Measurements from ENCODE around the gene SAFB2. TPM values are rescaled to one million over a fixed set of nuclear protein-coding genes. Genes with fewer than 3 reads are reported as not detected.

The SAFB2 gene
- polyA plus RNA-seq, 1 donor from 2014 or later, result 40.1 TPM

DNA sequence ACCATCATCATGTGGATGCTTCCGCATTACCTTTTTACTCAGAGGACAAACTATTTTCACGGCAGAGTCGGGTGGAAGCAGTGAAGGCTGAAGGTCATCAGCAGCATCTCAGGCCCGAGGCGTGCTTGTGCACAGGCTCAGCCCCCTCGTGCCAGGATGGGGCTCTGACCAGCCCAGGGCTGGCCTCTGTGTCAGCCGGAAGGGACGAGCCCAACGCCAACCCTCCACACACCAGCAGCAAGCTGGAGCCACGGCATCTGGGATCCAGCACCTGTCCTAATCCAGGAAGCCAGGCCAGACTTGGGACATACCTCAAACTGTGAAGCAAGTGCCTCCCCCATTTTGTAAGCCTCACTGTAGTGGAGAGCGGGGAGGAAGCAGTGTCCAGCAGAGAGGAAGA is 46.6 kb upstream of the SAFB2 start:
- Histone ChIP-seq H3K36me3 (ENCODE audit: insufficient read depth, low read length) (peaks cover 10% of the 10 kb centered on the region), H3K27ac (ENCODE audit: low read length) (no peak overlapping the region), H3K9me2 (ENCODE audit: insufficient read depth, low read length) (no peaks in the 10 kb centered on the region), H3K9ac (ENCODE audit: low read length) (no peak overlapping the region), H3K9me3 (ENCODE audit: low read length) (no peaks in the 10 kb centered on the region), H3F3A (ENCODE audit: insufficient read depth, low read length, poor library complexity, severe bottlenecking) (no peaks in the 10 kb centered on the region), H2AFZ (ENCODE audit: low read depth, low read length) (no peak overlapping the region), H4K20me1 (ENCODE audit: insufficient read depth) (no peaks in the 10 kb centered on the region), H3K4me3 (ENCODE audit: low read length) (no peak overlapping the region), H3K4me2 (ENCODE audit: low read length) (no peak overlapping the region), H3K79me2 (replicated peaks; ENCODE audit: insufficient read depth, low read length) (no peaks in the 10 kb centered on the region), H3K27me3 (ENCODE audit: insufficient read depth, low read depth, low read length) (no peaks in the 10 kb centered on the region)
- TF ChIP-seq POLR2AphosphoS5 (IDR thresholded peaks at IDR 0.05) (no peak), TAF1 (IDR thresholded peaks at IDR 0.05; ENCODE audit: low read depth) (no peak), EZH2 (IDR thresholded peaks at IDR 0.05; ENCODE audit: borderline replicate concordance, insufficient read depth, low read length, poor library complexity, severe bottlenecking) (no peak), EP300 (conservative IDR thresholded peaks at IDR 0.05; ENCODE audit: poor library complexity, severe bottlenecking) (no peak), SMC3 (conservative IDR thresholded peaks at IDR 0.05; ENCODE audit: poor library complexity) (no peak), MXI1 (conservative IDR thresholded peaks at IDR 0.05; ENCODE audit: poor library complexity, severe bottlenecking) (no peak), RAD21 (conservative IDR thresholded peaks at IDR 0.05) (no peak)
- TF ChIP-seq, protein P1, sequence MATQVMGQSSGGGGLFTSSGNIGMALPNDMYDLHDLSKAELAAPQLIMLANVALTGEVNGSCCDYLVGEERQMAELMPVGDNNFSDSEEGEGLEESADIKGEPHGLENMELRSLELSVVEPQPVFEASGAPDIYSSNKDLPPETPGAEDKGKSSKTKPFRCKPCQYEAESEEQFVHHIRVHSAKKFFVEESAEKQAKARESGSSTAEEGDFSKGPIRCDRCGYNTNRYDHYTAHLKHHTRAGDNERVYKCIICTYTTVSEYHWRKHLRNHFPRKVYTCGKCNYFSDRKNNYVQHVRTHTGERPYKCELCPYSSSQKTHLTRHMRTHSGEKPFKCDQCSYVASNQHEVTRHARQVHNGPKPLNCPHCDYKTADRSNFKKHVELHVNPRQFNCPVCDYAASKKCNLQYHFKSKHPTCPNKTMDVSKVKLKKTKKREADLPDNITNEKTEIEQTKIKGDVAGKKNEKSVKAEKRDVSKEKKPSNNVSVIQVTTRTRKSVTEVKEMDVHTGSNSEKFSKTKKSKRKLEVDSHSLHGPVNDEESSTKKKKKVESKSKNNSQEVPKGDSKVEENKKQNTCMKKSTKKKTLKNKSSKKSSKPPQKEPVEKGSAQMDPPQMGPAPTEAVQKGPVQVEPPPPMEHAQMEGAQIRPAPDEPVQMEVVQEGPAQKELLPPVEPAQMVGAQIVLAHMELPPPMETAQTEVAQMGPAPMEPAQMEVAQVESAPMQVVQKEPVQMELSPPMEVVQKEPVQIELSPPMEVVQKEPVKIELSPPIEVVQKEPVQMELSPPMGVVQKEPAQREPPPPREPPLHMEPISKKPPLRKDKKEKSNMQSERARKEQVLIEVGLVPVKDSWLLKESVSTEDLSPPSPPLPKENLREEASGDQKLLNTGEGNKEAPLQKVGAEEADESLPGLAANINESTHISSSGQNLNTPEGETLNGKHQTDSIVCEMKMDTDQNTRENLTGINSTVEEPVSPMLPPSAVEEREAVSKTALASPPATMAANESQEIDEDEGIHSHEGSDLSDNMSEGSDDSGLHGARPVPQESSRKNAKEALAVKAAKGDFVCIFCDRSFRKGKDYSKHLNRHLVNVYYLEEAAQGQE (IDR thresholded peaks at IDR 0.05; ENCODE audit: borderline replicate concordance), result no peak
- TF ChIP-seq, protein P2, sequence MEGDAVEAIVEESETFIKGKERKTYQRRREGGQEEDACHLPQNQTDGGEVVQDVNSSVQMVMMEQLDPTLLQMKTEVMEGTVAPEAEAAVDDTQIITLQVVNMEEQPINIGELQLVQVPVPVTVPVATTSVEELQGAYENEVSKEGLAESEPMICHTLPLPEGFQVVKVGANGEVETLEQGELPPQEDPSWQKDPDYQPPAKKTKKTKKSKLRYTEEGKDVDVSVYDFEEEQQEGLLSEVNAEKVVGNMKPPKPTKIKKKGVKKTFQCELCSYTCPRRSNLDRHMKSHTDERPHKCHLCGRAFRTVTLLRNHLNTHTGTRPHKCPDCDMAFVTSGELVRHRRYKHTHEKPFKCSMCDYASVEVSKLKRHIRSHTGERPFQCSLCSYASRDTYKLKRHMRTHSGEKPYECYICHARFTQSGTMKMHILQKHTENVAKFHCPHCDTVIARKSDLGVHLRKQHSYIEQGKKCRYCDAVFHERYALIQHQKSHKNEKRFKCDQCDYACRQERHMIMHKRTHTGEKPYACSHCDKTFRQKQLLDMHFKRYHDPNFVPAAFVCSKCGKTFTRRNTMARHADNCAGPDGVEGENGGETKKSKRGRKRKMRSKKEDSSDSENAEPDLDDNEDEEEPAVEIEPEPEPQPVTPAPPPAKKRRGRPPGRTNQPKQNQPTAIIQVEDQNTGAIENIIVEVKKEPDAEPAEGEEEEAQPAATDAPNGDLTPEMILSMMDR (IDR thresholded peaks at IDR 0.05; ENCODE audit: poor library complexity, severe bottlenecking), result no peak

DNA sequence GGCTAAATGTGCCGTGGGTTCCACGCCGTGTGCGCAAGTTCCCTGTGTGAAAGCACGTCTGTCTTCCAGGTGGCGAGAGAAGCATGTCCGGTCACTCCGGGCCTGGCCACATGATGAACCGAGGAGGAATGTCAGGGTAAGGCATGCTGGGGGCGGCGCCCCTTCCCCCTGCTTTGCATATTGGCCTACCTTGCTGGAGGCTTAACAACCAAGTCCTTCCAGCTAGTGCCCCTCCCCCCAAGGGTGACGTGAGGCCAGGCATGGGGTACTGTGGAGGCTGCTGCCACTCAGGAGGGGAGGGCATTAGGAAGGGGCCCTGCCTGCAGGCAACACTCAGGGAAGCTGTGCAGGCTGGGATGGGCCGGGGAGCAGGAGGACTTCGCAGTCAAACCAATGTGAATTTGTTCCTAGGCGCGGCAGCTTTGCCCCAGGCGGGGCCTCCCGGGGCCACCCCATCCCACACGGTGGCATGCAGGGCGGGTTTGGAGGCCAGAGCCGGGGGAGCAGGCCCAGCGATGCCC is 45.2 kb upstream of the SAFB2 start:
- no peak overlapping the region for H3K9ac ChIP-seq (ENCODE audit: low read length)
- H3F3A ChIP-seq (ENCODE audit: insufficient read depth, low read length, poor library complexity, severe bottlenecking), result no peaks in the 10 kb centered on the region
- no peak overlapping the region for H3K4me3 ChIP-seq (ENCODE audit: low read length)
- H3K79me2 ChIP-seq (replicated peaks; ENCODE audit: insufficient read depth, low read length), result no peaks in the 10 kb centered on the region
- H4K20me1 ChIP-seq (ENCODE audit: insufficient read depth), result no peaks in the 10 kb centered on the region
- no peak overlapping the region for H3K27ac ChIP-seq (ENCODE audit: low read length)
- H3K9me2 ChIP-seq (ENCODE audit: insufficient read depth, low read length), result no peaks in the 10 kb centered on the region
- no peak overlapping the region for H3K4me2 ChIP-seq (ENCODE audit: low read length)
- no peak overlapping the region for H2AFZ ChIP-seq (ENCODE audit: low read depth, low read length)
- peaks cover 10% of the 10 kb centered on the region for H3K36me3 ChIP-seq (ENCODE audit: insufficient read depth, low read length)
- no peaks in the 10 kb centered on the region for H3K27me3 ChIP-seq (ENCODE audit: insufficient read depth, low read depth, low read length)
- TF ChIP-seq TAF1 (IDR thresholded peaks at IDR 0.05; ENCODE audit: low read depth), result no peak
- H3K9me3 ChIP-seq (ENCODE audit: low read length), result no peaks in the 10 kb centered on the region
